ENCODE results near the gene PPP5C. TPM values are rescaled to one million over a fixed set of nuclear protein-coding genes. Genes with fewer than 3 reads are reported as not detected.

The PPP5C gene
- total and polyA plus RNA-seq, 4 experiments from 2014 or later: 16.3 to 38.5 (median 33.8) TPM

- Mint-ChIP-seq H3K36me3 (peaks cover 62 to 68% of the 10 kb centered on the region in 2 donors), H3K4me1 (no peaks in the 10 kb centered on the region), H3K9me3 (peaks cover 0 to 2% (median 0%) of the 10 kb centered on the region in 8 donors), H3K4me3 (no peak overlapping the region), H3K27ac (no peak overlapping the region), H3K27me3 (no peaks in the 10 kb centered on the region)
- Histone ChIP-seq H3K9me3 (ENCODE audit: control insufficient read depth in 1 of 2, low read length in 2 of 2) (no peaks in the 10 kb centered on the region), H3K36me3 (ENCODE audit: insufficient read depth, low read length) (peaks cover 51% of the 10 kb centered on the region), H3K27me3 (ENCODE audit: insufficient read depth, low read length) (no peaks in the 10 kb centered on the region), H3K27ac (ENCODE audit: low read depth, low read length) (no peak overlapping the region), H3K4me3 (ENCODE audit: low read length in 2 of 2) (no peak overlapping the region), H3K4me1 (ENCODE audit: insufficient read depth, low read length) (no peaks in the 10 kb centered on the region)
- intact Hi-C loops (cut with micrococcal nuclease): no loop called here
- ChIA-PET CTCF (ENCODE audit: partially characterized antibody) (interaction anchor here (0.9 kb wide), 1 partner anchor 8 kb away, joined by 3 read pairs; no protein-coding TSS in a partner anchor), POLR2A (ENCODE audit: partially characterized antibody) (no interaction called here)
- DNase-seq: no peak
Measured at GRCh38 chr19:46386996-46387712, 40.3 kb downstream of the PPP5C start.

GRCh38 chr19:46387713-46388130 lies 40.8 kb downstream of the PPP5C start:
- Histone ChIP-seq H3K9me3 (ENCODE audit: control insufficient read depth in 1 of 2, low read length in 2 of 2) (no peaks in the 10 kb centered on the region), H3K36me3 (ENCODE audit: insufficient read depth, low read length) (peaks cover 46% of the 10 kb centered on the region), H3K4me3 (ENCODE audit: low read length in 2 of 2) (no peak overlapping the region), H3K4me1 (ENCODE audit: insufficient read depth, low read length) (no peaks in the 10 kb centered on the region), H3K27ac (ENCODE audit: low read depth, low read length) (no peak overlapping the region), H3K27me3 (ENCODE audit: insufficient read depth, low read length) (no peaks in the 10 kb centered on the region)
- intact Hi-C loops (cut with micrococcal nuclease): no loop called here
- Mint-ChIP-seq H3K4me3 (no peak overlapping the region), H3K9me3 (peaks cover 0 to 2% (median 0%) of the 10 kb centered on the region in 8 donors), H3K36me3 (peaks cover 61 to 68% of the 10 kb centered on the region in 2 donors), H3K27me3 (no peaks in the 10 kb centered on the region), H3K27ac (no peak overlapping the region), H3K4me1 (peaks cover 0 to 5% (median 0%) of the 10 kb centered on the region in 4 donors)
- CTCF ChIA-PET (ENCODE audit: partially characterized antibody): no interaction called here
- POLR2A ChIA-PET (ENCODE audit: partially characterized antibody): no interaction called here
- DNase-seq: no peak

- CTCF ChIA-PET (ENCODE audit: partially characterized antibody): no interaction called here
- no peak for DNase-seq
- no peaks in the 10 kb centered on the region for H3K4me1 ChIP-seq (ENCODE audit: insufficient read depth, low read length)
- H3K36me3 Mint-ChIP-seq: peaks cover 55 to 65% of the 10 kb centered on the region in 2 donors
- POLR2A ChIA-PET (ENCODE audit: partially characterized antibody): no interaction called here
- intact Hi-C loops (cut with micrococcal nuclease): no loop called here
- H3K27me3 ChIP-seq (ENCODE audit: insufficient read depth, low read length): no peaks in the 10 kb centered on the region
- no peaks in the 10 kb centered on the region for H3K27me3 Mint-ChIP-seq
- no peak overlapping the region for H3K27ac Mint-ChIP-seq
- peaks cover 38% of the 10 kb centered on the region for H3K36me3 ChIP-seq (ENCODE audit: insufficient read depth, low read length)
- H3K27ac ChIP-seq (ENCODE audit: low read depth, low read length): no peak overlapping the region
- H3K9me3 ChIP-seq (ENCODE audit: control insufficient read depth in 1 of 2, low read length in 2 of 2): no peaks in the 10 kb centered on the region
- no peak overlapping the region for H3K4me3 ChIP-seq (ENCODE audit: low read length in 2 of 2)
- peaks cover 0 to 2% (median 0%) of the 10 kb centered on the region in 8 donors for H3K9me3 Mint-ChIP-seq
- no peak overlapping the region for H3K4me3 Mint-ChIP-seq
- H3K4me1 Mint-ChIP-seq: peaks cover 0 to 5% (median 0%) of the 10 kb centered on the region in 4 donors
Measured at GRCh38 chr19:46388311-46389095, 41.6 kb downstream of the PPP5C start.

GRCh38 chr19:46390121-46390858 lies 43.4 kb downstream of the PPP5C start:
- peaks cover 0 to 2% (median 0%) of the 10 kb centered on the region in 8 donors for H3K9me3 Mint-ChIP-seq
- H3K4me1 Mint-ChIP-seq: peaks cover 0 to 5% (median 2%) of the 10 kb centered on the region in 4 donors
- Histone ChIP-seq H3K4me1 (ENCODE audit: insufficient read depth, low read length) (no peaks in the 10 kb centered on the region), H3K9me3 (ENCODE audit: control insufficient read depth in 1 of 2, low read length in 2 of 2) (no peaks in the 10 kb centered on the region), H3K4me3 (ENCODE audit: low read length in 2 of 2) (no peak overlapping the region), H3K27me3 (ENCODE audit: insufficient read depth, low read length) (no peaks in the 10 kb centered on the region), H3K27ac (ENCODE audit: low read depth, low read length) (no peak overlapping the region), H3K36me3 (ENCODE audit: insufficient read depth, low read length) (peaks cover 21% of the 10 kb centered on the region)
- H3K27ac Mint-ChIP-seq: no peak overlapping the region
- H3K4me3 Mint-ChIP-seq: no peak overlapping the region
- POLR2A ChIA-PET (ENCODE audit: partially characterized antibody): no interaction called here
- no peaks in the 10 kb centered on the region for H3K27me3 Mint-ChIP-seq
- H3K36me3 Mint-ChIP-seq: peaks cover 42 to 51% of the 10 kb centered on the region in 2 donors
- DNase-seq: no peak
- intact Hi-C loops (cut with micrococcal nuclease): no loop called here
- CTCF ChIA-PET (ENCODE audit: partially characterized antibody): interaction anchor here (1.0 kb wide), 1 partner anchor 43 kb away, joined by 3 read pairs; the partner anchor contains the start of gene PPP5C

- CTCF ChIA-PET (ENCODE audit: partially characterized antibody): interaction anchor here (1.0 kb wide), 1 partner anchor 44 kb away, joined by 3 read pairs; the partner anchor contains the start of gene PPP5C
- Histone ChIP-seq H3K4me1 (ENCODE audit: insufficient read depth, low read length) (no peaks in the 10 kb centered on the region), H3K27me3 (ENCODE audit: insufficient read depth, low read length) (no peaks in the 10 kb centered on the region), H3K27ac (ENCODE audit: low read depth, low read length) (no peak overlapping the region), H3K4me3 (ENCODE audit: low read length in 2 of 2) (no peak overlapping the region), H3K36me3 (ENCODE audit: insufficient read depth, low read length) (peaks cover 21% of the 10 kb centered on the region), H3K9me3 (ENCODE audit: control insufficient read depth in 1 of 2, low read length in 2 of 2) (no peaks in the 10 kb centered on the region)
- intact Hi-C loops (cut with micrococcal nuclease): no loop called here
- peaks cover 3 to 10% (median 4%) of the 10 kb centered on the region in 4 donors for H3K4me1 Mint-ChIP-seq
- H3K27me3 Mint-ChIP-seq: peaks cover 0 to 2% of the 10 kb centered on the region in 2 donors
- POLR2A ChIA-PET (ENCODE audit: partially characterized antibody): no interaction called here
- H3K4me3 Mint-ChIP-seq: no peak overlapping the region
- no peak overlapping the region for H3K27ac Mint-ChIP-seq
- H3K36me3 Mint-ChIP-seq: peaks cover 40 to 50% of the 10 kb centered on the region in 2 donors
- H3K9me3 Mint-ChIP-seq: peaks cover 0 to 2% (median 0%) of the 10 kb centered on the region in 8 donors
- DNase-seq: no peak
Measured at GRCh38 chr19:46390866-46391265, 44.0 kb downstream of the PPP5C start.

- H3K36me3 ChIP-seq (ENCODE audit: insufficient read depth, low read length): peaks cover 21% of the 10 kb centered on the region
- H3K4me3 Mint-ChIP-seq: no peak overlapping the region
- no peak overlapping the region for H3K27ac ChIP-seq (ENCODE audit: low read depth, low read length)
- H3K27ac Mint-ChIP-seq: no peak overlapping the region
- H3K27me3 ChIP-seq (ENCODE audit: insufficient read depth, low read length): no peaks in the 10 kb centered on the region
- H3K36me3 Mint-ChIP-seq: peaks cover 37 to 46% of the 10 kb centered on the region in 2 donors
- H3K4me1 Mint-ChIP-seq: peaks cover 3 to 10% (median 4%) of the 10 kb centered on the region in 4 donors
- no peaks in the 10 kb centered on the region for H3K4me1 ChIP-seq (ENCODE audit: insufficient read depth, low read length)
- peaks cover 0 to 2% (median 0%) of the 10 kb centered on the region in 8 donors for H3K9me3 Mint-ChIP-seq
- CTCF ChIA-PET (ENCODE audit: partially characterized antibody): interaction anchor here (1.0 to 1.2 kb wide), 2 partner anchors 45 to 56 kb away, joined by 3 to 4 read pairs; partner anchors contain the start of gene PPP5C
- no peaks in the 10 kb centered on the region for H3K9me3 ChIP-seq (ENCODE audit: control insufficient read depth in 1 of 2, low read length in 2 of 2)
- H3K4me3 ChIP-seq (ENCODE audit: low read length in 2 of 2): no peak overlapping the region
- peaks cover 0 to 2% of the 10 kb centered on the region in 2 donors for H3K27me3 Mint-ChIP-seq
- POLR2A ChIA-PET (ENCODE audit: partially characterized antibody): no interaction called here
- intact Hi-C loops (cut with micrococcal nuclease): no loop called here
- DNase-seq: no peak
Measured at GRCh38 chr19:46391296-46392251, 44.7 kb downstream of the PPP5C start.
